Mucosa of rectum (tissue), 2 donors: Measurements from ENCODE around the gene MMP15.

Source experiments
- H3K27ac ChIP-seq, 2 donors: one replicate each; pipeline ENCODE4 v1.7.0; 2013; ENCODE audit warnings: inconsistent platforms in 2 of 2, low read depth in 2 of 2, low read length in 2 of 2
- H3K27me3 ChIP-seq, 2 donors: one replicate each; pipeline ENCODE4 v1.7.0; 2013; ENCODE audit warnings: low read length in 2 of 2; ENCODE audit not compliant: control insufficient read depth in 2 of 2, insufficient read depth in 2 of 2
- H3K36me3 ChIP-seq, 2 donors: one replicate each; pipeline ENCODE4 v1.7.0; 2013; ENCODE audit warnings: low read length in 2 of 2; ENCODE audit not compliant: control insufficient read depth in 2 of 2, insufficient read depth in 2 of 2
- H3K4me1 ChIP-seq, 2 donors: one replicate each; pipeline ENCODE4 v1.7.0; 2013; ENCODE audit warnings: low read length in 2 of 2, mild to moderate bottlenecking in 1 of 2; ENCODE audit not compliant: control insufficient read depth in 2 of 2, insufficient read depth in 2 of 2
- H3K4me3 ChIP-seq, 2 donors: one replicate each; pipeline ENCODE4 v1.7.0; 2013; ENCODE audit warnings: low read length in 2 of 2
- H3K9ac ChIP-seq, 2 donors: one replicate each; pipeline ENCODE4 v1.7.0; 2013; ENCODE audit warnings: low read length in 2 of 2, low read depth in 1 of 2, mild to moderate bottlenecking in 1 of 2
- H3K9me3 ChIP-seq, 2 donors: one replicate each; pipeline ENCODE4 v1.7.0; 2013; ENCODE audit warnings: low read length in 2 of 2; ENCODE audit not compliant: control insufficient read depth in 2 of 2
- donor health status: healthy.
- donor health status: Normal muscosa, but diverticular disease.

The MMP15 gene

GRCh38 chr16:58018803-58019202, 6.8 kb upstream of the MMP15 start:
- H3K27ac ChIP-seq, result no peak overlapping the region
- H3K27me3 ChIP-seq, result no peaks in the 10 kb centered on the region
- no peak overlapping the region for H3K9ac ChIP-seq
- no peaks in the 10 kb centered on the region for H3K9me3 ChIP-seq
- no peak overlapping the region for H3K4me3 ChIP-seq
- H3K4me1 ChIP-seq, result peaks cover 20 to 23% of the 10 kb centered on the region in 2 donors
- peaks cover 9 to 17% of the 10 kb centered on the region in 2 donors for H3K36me3 ChIP-seq

GRCh38 chr16:58019866-58020538, 5.6 kb upstream of the MMP15 start:
- Histone ChIP-seq H3K36me3 (peaks cover 9 to 17% of the 10 kb centered on the region in 2 donors), H3K4me3 (no peak overlapping the region), H3K27me3 (no peaks in the 10 kb centered on the region), H3K9me3 (no peaks in the 10 kb centered on the region), H3K4me1 (peaks cover 30 to 31% of the 10 kb centered on the region in 2 donors), H3K9ac (no peak overlapping the region), H3K27ac (no peak overlapping the region)

- H3K4me1 ChIP-seq, result peaks cover 33 to 35% of the 10 kb centered on the region in 2 donors
- H3K9me3 ChIP-seq, result no peaks in the 10 kb centered on the region
- H3K27ac ChIP-seq, result no peak overlapping the region
Measured at GRCh38 chr16:58020628-58021521, 4.7 kb upstream of the MMP15 start.

GRCh38 chr16:58021661-58022551, 3.6 kb upstream of the MMP15 start:
- Histone ChIP-seq H3K27me3 (no peaks in the 10 kb centered on the region), H3K9me3 (no peaks in the 10 kb centered on the region), H3K9ac (peak overlapping the region in 1 of 2 donors; percentile 9), H3K4me3 (no peak overlapping the region), H3K4me1 (peaks cover 33 to 35% of the 10 kb centered on the region in 2 donors), H3K36me3 (peaks cover 9 to 17% of the 10 kb centered on the region in 2 donors), H3K27ac (peak overlapping the region; percentile 95 to 96)

More at GRCh38 chr16:58020628-58021521, 4.7 kb upstream of the MMP15 start:
- no peak overlapping the region for H3K4me3 ChIP-seq
- no peaks in the 10 kb centered on the region for H3K27me3 ChIP-seq
- H3K36me3 ChIP-seq, result peaks cover 9 to 17% of the 10 kb centered on the region in 2 donors
- H3K9ac ChIP-seq, result no peak overlapping the region

- Histone ChIP-seq H3K27me3 (no peaks in the 10 kb centered on the region), H3K9ac (peak overlapping the region; percentile 17 to 49), H3K27ac (peak overlapping the region; percentile 95 to 96), H3K4me1 (peaks cover 33 to 35% of the 10 kb centered on the region in 2 donors), H3K9me3 (no peaks in the 10 kb centered on the region), H3K4me3 (peak overlapping the region; percentile 17 to 26), H3K36me3 (peaks cover 6 to 13% of the 10 kb centered on the region in 2 donors)
Measured at GRCh38 chr16:58022601-58023371, 2.8 kb upstream of the MMP15 start.

DNA sequence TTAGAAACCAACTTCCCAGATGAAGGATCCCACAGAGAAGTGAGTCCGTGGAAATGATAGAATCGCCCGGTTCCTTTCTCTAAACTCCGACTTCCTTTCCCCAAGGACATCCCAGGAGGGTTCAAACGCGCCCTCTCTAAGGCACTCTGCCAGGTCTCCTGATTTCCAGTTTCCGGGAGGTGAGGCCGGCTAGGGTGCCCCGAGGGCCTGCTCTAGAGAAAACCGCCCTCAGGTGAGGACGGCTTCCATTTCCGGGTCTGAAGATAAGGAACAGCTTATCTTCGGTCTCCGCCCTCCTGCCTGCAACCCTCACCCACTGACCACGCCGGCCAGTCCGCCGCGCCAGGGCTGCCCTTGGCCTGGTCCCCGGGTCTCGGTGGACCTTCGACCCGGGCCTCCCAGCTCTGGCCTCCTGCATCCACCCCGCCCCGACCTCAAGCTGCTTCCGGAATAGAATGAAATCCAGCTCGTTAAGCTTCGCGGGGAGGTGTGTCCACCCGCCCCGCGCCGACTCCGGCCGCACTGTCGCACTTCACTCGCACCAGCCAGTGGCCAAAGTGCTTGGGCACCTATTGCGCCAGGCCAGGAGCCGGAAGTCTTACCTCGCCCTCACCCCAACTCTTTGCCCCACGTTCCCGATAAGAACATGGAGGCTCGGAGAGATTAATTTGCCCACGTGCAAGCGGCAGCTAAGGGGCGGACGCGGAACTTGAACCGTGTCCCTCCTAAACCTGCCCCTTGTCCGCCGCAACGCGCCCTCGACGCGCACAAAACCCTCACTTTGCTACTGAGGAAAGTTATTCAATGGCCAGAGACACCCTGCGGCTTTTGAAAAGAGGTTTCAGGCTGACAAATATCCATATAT, 836 bp upstream of the MMP15 start:
- H3K9me3 ChIP-seq, result no peaks in the 10 kb centered on the region
- peak overlapping the region; percentile 80 to 92 for H3K4me3 ChIP-seq
- H3K27ac ChIP-seq, result peak overlapping the region; percentile 95 to 96
- H3K4me1 ChIP-seq, result peaks cover 48 to 55% of the 10 kb centered on the region in 2 donors
- peak overlapping the region; percentile 68 to 90 for H3K9ac ChIP-seq
- no peaks in the 10 kb centered on the region for H3K27me3 ChIP-seq
- peaks cover 3 to 6% of the 10 kb centered on the region in 2 donors for H3K36me3 ChIP-seq

DNA sequence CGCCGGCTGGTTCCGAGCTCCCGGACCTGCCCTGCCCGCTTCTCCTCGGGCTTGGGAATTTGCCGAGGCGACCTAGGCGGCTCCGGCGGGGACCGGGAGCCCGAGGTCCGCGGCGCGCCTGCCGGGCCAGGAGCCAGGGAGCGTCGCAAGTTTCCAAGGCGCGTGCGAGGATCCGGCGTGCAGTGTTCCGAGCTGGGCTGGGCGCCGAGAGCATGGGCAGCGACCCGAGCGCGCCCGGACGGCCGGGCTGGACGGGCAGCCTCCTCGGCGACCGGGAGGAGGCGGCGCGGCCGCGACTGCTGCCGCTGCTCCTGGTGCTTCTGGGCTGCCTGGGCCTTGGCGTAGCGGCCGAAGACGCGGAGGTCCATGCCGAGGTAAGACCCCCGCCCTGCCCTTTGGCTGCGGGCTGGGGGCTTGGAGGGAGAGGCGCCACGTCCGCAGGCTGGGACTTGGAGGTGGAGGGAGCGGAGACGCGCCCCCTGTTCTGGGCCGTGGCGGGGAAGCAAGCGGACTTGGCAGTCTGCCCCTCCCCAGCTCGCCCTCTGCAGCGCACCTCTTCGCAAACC, 668 bp downstream of the MMP15 start:
- H3K4me1 ChIP-seq, result peaks cover 48 to 65% of the 10 kb centered on the region in 2 donors
- peak overlapping the region; percentile 70 to 90 for H3K9ac ChIP-seq
- H3K9me3 ChIP-seq, result no peaks in the 10 kb centered on the region
- peak overlapping the region; percentile 95 to 96 for H3K27ac ChIP-seq
- peak overlapping the region; percentile 80 to 92 for H3K4me3 ChIP-seq
- peaks cover 3 to 4% of the 10 kb centered on the region in 2 donors for H3K36me3 ChIP-seq
- H3K27me3 ChIP-seq, result no peaks in the 10 kb centered on the region

DNA sequence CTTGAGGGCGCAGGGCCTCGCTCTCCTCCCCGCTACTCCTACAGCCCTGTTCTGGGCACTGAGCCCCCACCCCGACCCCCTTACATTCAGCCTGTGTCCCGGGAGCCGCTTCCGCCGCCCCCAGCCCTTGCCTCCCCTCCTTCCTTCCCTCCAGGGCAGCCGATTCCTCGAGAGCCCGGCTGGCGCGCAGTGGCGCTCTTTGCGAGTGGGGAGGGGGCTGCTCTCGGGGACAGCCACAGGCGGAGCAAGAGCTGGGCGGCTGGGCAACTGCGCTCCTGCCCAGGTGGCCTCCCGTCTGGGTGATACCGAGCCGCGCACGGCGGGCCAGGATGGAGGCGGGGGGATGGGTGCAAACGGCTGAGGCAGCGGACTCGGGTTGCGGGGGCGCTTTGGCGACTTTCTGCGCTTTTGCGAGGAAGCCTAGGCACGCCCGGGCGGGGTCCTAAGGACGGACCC, 1.2 kb downstream of the MMP15 start:
- Histone ChIP-seq H3K27ac (peak overlapping the region; percentile 95 to 96), H3K36me3 (peaks cover 3 to 4% of the 10 kb centered on the region in 2 donors), H3K4me3 (peak overlapping the region; percentile 80 to 92), H3K4me1 (peaks cover 48 to 63% of the 10 kb centered on the region in 2 donors), H3K9ac (peak overlapping the region; percentile 70 to 90), H3K27me3 (no peaks in the 10 kb centered on the region), H3K9me3 (no peaks in the 10 kb centered on the region)
